ENCODE measurements around the gene SCEL.

GRCh38 chr13:77548095-77548494, 12.6 kb downstream of the SCEL start:
- TF ChIP-seq, protein P1, sequence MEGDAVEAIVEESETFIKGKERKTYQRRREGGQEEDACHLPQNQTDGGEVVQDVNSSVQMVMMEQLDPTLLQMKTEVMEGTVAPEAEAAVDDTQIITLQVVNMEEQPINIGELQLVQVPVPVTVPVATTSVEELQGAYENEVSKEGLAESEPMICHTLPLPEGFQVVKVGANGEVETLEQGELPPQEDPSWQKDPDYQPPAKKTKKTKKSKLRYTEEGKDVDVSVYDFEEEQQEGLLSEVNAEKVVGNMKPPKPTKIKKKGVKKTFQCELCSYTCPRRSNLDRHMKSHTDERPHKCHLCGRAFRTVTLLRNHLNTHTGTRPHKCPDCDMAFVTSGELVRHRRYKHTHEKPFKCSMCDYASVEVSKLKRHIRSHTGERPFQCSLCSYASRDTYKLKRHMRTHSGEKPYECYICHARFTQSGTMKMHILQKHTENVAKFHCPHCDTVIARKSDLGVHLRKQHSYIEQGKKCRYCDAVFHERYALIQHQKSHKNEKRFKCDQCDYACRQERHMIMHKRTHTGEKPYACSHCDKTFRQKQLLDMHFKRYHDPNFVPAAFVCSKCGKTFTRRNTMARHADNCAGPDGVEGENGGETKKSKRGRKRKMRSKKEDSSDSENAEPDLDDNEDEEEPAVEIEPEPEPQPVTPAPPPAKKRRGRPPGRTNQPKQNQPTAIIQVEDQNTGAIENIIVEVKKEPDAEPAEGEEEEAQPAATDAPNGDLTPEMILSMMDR (IDR thresholded peaks at IDR 0.05 in 4 of 5, conservative IDR thresholded peaks at IDR 0.05 in 1 of 5), result no peak
- no peak for TF ChIP-seq POLR2A (IDR thresholded peaks at IDR 0.05)

All from gastrocnemius medialis (tissue), 4 donors.